ENCODE data around the gene ZKSCAN1. TPM values are rescaled to one million over a fixed set of nuclear protein-coding genes. Genes with fewer than 3 reads are reported as not detected.
"Not testable (repeated sequence)": the region's sequence is repeated elsewhere in the genome, so short reads cannot be mapped to it uniquely, and the experiment has no call there.

Gene ZKSCAN1
- total RNA-seq, 1 experiment from 2014 or later = 14.2 TPM

GRCh38 chr7:100003711-100004661, 11.4 kb upstream of the ZKSCAN1 start:
- DNase-seq (ENCODE audit: low read depth) = no peak

- no peak for DNase-seq (ENCODE audit: low read depth)
Measured at GRCh38 chr7:100007887-100008286, 7.5 kb upstream of the ZKSCAN1 start.

GRCh38 chr7:100008525-100008924, 6.9 kb upstream of the ZKSCAN1 start:
- no peak for DNase-seq (ENCODE audit: low read depth)

- DNase-seq (ENCODE audit: low read depth) = not testable (repeated sequence)
Measured at GRCh38 chr7:100009952-100010351, 5.4 kb upstream of the ZKSCAN1 start.

- no peak for DNase-seq (ENCODE audit: low read depth)
Measured at GRCh38 chr7:100010901-100011300, 4.5 kb upstream of the ZKSCAN1 start.

- DNase-seq (ENCODE audit: low read depth) = no peak
Measured at GRCh38 chr7:100011516-100011915, 3.9 kb upstream of the ZKSCAN1 start.

GRCh38 chr7:100012385-100013327, 2.7 kb upstream of the ZKSCAN1 start:
- DNase-seq (ENCODE audit: low read depth) = not testable (repeated sequence)

- peak; percentile 53 for DNase-seq (ENCODE audit: low read depth)
Measured at GRCh38 chr7:100013328-100013676, 2.1 kb upstream of the ZKSCAN1 start.

GRCh38 chr7:100016215-100016901, 962 bp downstream of the ZKSCAN1 start:
- peak; percentile 39 for DNase-seq (ENCODE audit: low read depth)

- no peak for DNase-seq (ENCODE audit: low read depth)
Measured at GRCh38 chr7:100017300-100017699, 1.9 kb downstream of the ZKSCAN1 start.

- DNase-seq (ENCODE audit: low read depth) = no peak
Measured at GRCh38 chr7:100017875-100018274, 2.5 kb downstream of the ZKSCAN1 start.

GRCh38 chr7:100019908-100020307, 4.5 kb downstream of the ZKSCAN1 start:
- DNase-seq (ENCODE audit: low read depth) = no peak

GRCh38 chr7:100021297-100021696, 5.9 kb downstream of the ZKSCAN1 start:
- no peak for DNase-seq (ENCODE audit: low read depth)

GRCh38 chr7:100022621-100023020, 7.2 kb downstream of the ZKSCAN1 start:
- no peak for DNase-seq (ENCODE audit: low read depth)

- DNase-seq (ENCODE audit: low read depth) = no peak
Measured at GRCh38 chr7:100023526-100023925, 8.1 kb downstream of the ZKSCAN1 start.

GRCh38 chr7:100024020-100024619, 8.7 kb downstream of the ZKSCAN1 start:
- DNase-seq (ENCODE audit: low read depth) = no peak

- no peak for DNase-seq (ENCODE audit: low read depth)
Measured at GRCh38 chr7:100027197-100027596, 11.8 kb downstream of the ZKSCAN1 start.

GRCh38 chr7:100029596-100029995, 14.2 kb downstream of the ZKSCAN1 start:
- no peak for DNase-seq (ENCODE audit: low read depth)

GRCh38 chr7:100033526-100033925, 18.1 kb downstream of the ZKSCAN1 start:
- DNase-seq (ENCODE audit: low read depth) = no peak

GRCh38 chr7:100034871-100035510, 19.6 kb downstream of the ZKSCAN1 start:
- peak; percentile 17 for DNase-seq (ENCODE audit: low read depth)

GRCh38 chr7:100035876-100036275, 20.5 kb downstream of the ZKSCAN1 start:
- no peak for DNase-seq (ENCODE audit: low read depth)
